A204.1 (cell line): ENCODE measurements around the gene ST6GALNAC4.
"Not testable (repeated sequence)": the region's sequence is repeated elsewhere in the genome, so short reads cannot be mapped to it uniquely, and the experiment has no call there.

Experiments
- FAIRE-seq: peaks from 2 replicates; lab custom pipeline; 2012; peaks lifted over from hg19 to GRCh38; lab: Jason Lieb, UNC

ST6GALNAC4 gene

DNA sequence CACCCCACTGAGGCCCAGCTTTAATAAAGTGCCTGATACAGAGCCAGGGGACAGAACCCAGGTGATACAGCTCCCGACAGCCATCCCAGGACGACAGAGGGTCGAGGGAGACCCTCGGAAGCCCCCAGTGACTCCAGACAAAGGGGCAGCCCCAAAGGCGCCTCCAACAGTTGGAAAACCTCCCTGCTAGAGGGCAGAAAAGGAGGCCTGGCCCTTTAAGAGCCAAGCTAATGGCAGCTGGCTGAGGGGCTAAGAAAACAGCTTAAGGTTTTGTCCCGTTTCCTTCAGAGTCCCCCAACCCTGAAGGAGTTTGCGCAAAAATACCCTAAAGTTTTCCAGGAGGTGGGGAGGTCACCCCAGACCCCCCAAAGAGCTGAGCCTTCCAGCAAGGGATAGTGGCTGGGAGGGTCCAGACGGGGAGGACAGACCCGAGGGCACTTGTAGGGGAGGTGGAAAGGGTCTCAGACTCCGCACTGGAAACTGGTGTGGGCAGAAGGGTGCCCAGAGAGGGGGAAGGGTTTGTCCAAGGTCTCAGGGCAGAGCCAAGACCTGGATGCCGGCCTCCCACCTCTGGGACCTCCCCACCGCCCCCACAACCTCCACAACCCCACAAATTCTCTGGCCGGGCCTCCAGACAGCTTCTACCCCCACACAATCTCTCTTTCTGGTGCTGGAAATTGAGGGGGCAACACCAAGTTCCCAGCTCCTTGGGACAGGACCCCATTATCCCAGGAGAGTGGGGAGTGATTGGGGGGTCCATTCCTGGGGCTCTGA, 31.1 kb downstream of the ST6GALNAC4 start:
- no peak for FAIRE-seq

DNA sequence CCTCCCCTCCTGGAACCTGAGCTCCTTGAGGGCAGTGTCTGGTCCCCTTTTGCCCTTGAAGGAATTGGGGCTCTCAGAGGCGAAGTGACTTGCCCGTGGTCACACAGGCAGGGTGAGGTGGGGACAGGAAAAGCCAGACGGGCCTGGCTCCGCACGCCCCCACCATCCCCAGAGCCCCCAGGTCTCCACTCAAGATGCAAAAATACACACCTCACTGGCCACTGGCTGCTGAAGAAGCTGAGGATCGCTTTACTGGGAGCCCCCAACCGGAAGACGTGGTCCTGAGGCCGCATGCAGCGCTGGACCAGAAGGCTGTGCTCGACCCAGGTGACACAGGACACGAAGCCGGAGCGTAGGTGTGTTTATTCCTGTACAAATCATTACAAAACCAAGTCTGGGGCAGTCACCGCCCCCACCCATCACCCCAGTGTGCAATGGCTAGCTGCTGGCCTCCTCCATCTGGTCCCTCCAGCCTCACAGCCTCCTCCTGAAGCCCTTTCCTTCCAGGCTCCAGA, 31.8 kb downstream of the ST6GALNAC4 start:
- no peak for FAIRE-seq

DNA sequence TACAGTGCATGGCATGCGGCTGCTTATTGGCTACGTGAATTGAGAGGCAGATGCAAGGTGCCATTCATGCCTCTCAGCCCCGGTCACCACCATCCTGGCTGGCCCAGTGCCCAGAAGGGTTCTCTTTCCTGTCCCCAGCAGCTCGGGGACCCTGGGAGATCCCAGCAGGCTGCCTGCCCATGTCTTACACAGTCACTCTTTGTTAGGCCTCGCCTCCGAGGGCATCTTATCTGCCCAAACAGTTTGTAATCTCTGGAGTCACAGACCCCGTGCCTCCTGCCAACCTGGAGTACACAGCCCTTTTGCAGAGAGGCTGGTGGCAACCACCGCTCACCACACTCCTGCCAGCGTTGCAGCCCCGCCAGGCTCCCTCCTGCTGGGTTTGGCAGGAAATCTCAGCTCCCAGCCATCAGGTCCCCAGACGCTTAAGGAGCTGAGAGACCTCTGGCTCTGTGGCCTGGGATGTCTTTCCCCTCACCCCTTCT, 32.4 kb downstream of the ST6GALNAC4 start:
- FAIRE-seq = no peak

DNA sequence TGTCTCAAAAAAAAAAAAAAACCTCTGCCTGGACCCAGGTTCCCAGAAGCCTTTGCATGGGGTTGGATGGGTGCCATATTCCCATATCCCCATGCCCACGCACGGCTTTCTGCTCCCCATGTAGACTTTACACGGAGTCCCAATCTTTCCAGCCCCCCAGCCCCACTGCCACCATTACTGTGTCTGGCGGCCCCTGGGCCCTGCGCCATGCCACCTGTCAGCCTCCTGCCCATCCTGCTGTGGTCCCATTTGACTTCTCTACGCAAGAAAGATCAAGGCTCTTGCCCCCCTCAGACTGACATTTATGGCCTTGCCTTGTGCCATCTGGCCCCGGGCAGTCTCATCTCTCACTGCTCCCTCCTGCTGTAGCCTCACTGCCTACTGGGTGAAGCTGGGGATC, 32.9 kb downstream of the ST6GALNAC4 start:
- no peak for FAIRE-seq

DNA sequence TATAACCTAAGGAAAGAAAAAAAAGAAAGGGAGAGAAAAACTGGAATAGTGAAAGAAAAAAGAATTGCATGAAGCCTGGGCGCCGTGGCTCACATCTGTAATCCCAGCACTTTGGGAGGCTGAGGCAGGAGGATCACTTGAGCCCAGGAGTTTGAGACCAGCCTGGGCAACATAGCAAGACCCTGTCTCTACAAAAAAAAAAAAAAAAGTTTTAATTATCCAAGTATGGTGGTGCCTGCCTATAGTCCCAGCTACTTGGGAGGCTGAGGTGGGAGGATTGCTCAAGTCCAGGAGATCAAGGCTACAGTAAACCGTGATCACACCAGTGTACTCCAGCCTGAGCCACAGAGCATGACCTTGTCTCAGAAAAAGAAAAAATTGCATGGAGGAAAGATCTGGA, 35.1 kb downstream of the ST6GALNAC4 start:
- FAIRE-seq = not testable (repeated sequence)

DNA sequence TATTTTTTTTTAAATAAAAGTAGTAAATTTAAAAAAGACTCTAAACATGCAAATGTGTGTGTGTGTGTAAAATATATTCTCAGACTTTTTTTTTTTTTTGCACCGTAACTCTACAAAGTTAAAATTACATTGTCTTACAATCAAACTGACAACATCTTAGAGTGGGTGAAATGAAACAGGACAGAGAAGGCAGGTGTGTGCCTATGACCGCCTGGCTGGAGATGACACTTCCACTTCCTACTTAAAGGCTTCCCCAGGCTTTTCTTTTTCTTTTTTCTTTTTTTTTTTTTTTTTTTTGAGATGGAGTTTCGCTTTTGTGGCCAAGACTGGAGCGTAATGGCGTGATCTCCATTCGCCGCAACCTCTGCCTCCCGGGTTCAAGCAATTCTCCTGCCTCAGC, 36.7 kb downstream of the ST6GALNAC4 start:
- FAIRE-seq = no peak

DNA sequence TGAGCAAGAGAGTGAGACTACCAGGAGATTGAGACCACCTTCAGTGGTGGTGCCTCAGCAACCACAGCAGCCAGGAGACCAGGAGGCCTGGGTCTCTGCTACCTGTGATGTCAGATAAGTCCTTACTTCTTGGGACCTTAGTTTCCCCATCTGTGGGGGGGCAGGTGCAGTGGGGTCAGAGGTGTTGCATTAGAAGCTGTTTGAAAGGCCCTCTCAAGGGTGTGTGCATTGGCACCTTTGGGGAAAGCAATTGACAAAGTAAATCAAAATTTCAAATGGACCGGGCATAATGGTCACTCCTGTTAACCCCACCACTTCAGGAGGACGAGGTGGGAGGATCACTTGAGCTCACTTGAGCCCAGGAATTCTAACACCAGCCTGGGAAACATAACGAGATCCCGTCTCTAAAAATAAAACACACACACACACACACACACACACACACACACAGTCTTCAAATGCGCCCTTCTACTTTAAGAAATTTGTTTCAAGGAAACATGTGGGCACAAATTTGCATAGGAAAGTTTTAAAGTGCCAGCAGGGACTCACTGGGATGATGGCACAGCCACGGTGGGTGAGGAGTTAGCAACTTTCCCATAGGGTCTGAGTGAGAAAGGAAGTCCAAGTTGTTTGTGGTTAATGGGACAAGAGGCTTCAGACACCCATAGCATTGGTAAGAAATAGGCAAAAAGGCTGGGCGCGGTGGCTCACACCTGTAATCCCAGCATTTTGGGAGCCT, 38.0 kb downstream of the ST6GALNAC4 start:
- FAIRE-seq = no peak

DNA sequence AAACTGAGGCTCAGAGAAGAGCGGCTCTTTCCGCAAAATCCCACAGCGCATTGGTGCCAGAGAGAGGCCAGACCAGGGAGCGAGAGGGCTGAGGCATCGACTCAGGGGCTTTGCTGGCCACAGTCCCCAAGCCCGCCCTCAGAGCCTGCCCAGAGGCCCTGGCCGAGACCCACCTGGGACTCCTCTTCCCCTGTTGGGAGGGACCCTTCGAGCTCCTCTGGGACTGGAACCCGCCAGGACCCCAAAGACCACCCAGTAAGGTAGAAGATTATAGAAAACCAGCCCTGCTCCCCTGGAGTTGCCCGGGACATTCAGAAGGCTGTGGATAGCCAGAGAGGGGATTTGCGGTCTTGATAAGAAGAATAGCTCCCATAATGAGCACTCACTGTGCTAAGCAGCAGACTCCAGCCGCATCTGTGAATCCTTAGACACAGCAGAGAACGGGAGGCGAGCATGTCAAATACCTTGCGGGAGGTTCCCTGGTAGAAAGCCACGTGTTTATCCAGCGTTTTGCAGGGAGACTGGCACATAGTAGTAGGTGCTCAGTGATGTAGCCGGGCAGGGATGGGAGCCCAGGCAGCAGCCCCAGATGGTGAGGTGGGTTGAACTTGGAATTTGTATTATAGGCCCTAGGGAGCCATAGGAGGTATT, 38.7 kb downstream of the ST6GALNAC4 start:
- FAIRE-seq = no peak

DNA sequence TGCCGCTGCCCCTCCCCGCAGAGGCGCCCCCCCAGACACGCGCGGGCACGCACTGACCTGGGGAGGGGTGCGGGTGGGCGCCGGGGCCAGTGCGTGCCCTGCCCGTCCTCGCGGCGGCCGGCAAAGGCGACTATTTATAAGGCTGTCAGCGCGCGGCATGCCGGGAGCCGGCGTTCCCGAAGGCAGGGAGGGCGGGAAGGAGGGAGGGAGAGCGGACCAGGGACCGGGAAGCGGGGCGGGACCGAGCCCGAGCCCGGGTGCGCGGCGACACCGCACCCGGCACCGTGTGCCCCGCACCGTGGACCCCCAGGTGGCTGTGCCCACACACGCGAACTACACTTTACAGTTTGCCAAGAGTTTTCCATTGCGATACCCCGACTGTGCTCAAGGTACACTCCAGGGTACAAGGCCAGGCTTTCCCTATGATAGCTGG, 39.3 kb downstream of the ST6GALNAC4 start, which contains the start of gene AK1:
TSS of gene AK1 (minus strand) at position 110 of the 433 bp plus-strand sequence. CDS start 3,058 bp downstream, outside the sequence.
- no peak for FAIRE-seq

DNA sequence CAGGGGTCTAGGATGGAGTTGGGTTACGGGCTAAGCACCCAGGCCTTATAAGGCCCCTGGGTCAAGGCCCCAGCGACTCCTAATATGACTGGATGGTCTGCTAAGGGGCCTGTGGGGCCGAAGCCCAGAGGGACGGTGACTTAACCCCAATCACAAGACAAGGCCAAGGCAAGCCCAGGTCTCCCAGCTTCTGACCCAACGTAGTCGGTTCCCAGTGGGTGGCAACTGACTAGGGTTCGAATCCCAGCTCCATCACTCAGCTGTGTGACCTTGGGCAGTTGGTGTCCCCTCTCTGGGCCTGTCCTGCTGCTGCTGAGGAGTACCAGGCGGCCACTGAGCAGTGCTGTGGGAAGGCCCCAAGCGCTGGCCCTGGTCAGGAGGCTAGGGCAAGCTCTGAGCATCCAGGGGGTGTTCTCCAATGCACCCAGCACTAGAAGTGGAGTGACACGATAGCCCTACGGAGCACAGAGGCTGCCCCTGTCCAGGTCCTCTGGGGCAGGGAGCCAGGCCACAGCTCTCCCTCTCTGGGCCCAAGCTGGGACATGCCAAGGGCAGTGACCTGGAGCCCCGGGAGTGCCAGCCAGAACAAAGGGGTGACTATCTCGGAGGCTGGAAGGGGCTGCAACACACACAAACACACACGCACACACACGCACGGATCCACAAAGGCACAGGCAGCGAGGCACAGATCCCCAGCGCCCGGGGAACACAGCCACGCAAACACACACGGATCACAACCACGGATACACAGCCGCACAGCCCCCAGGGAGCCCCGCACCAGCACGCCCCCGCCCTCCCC, 39.9 kb downstream of the ST6GALNAC4 start:
- no peak for FAIRE-seq

DNA sequence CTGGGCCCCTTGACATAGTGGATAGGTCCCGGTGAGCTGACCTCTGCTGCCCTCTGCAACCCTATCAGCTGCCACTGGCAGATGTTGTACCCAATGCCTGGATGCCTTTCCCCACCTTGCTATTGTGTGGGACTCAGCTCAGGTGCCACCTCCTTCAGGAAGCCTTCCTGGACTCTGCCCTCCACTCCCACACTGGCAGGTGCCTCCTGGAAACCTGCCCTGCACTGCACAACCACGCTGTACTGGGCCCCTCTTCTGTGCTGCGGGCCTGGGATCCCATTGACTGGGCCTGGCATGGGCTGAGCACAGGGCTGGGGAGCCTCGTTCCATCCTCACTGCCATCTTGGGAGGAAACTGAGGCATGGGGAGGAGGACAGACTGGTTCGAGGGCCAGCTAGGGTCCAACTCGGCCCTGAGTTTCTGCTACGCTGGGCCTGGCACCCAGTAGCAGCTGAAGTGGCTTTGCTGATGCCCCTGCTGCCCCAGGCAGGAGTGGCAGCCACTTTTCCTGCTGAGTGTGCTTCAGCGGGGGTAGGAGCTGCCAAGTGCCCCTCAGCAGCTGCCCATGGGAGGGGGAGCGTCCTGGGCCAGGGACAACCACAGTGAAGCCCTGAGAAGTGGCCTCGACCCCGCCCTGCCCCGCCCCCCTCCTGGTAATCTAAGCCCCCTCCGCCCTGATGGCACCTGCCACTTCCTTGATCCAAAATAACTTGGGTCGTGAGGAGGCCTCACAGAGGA, 40.6 kb downstream of the ST6GALNAC4 start:
- no peak for FAIRE-seq

DNA sequence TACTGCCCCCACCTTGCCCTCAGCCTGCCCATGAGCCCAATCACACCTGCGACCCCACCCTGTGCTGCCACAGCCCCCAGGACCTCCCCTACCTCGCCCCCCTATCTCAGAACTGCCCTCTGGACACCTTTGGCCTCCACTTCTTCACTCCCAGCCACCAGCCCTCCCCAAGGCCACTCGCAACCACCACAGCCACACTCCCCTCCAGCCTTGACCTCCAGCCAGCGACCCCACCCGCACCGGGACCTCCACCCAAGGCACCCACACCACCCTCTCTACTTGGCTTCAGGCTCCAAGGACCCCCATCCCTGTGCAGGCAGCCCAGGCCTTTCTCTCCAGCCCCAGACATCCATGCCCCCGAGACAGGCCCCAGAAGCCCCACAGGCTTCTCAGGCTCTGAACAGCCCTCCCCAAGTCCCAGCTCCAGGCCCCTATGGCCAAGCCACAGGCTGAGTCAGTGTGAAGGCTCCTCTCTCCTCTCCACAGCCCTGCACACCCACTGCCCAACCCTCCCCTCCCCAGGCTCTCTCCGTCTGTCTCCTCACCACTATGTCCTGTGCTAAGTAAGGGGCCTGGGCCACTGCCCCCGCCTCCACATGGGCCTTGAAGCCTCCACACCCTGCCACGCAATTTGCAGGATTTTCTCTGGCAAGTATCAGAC, 41.4 kb downstream of the ST6GALNAC4 start:
- no peak for FAIRE-seq

DNA sequence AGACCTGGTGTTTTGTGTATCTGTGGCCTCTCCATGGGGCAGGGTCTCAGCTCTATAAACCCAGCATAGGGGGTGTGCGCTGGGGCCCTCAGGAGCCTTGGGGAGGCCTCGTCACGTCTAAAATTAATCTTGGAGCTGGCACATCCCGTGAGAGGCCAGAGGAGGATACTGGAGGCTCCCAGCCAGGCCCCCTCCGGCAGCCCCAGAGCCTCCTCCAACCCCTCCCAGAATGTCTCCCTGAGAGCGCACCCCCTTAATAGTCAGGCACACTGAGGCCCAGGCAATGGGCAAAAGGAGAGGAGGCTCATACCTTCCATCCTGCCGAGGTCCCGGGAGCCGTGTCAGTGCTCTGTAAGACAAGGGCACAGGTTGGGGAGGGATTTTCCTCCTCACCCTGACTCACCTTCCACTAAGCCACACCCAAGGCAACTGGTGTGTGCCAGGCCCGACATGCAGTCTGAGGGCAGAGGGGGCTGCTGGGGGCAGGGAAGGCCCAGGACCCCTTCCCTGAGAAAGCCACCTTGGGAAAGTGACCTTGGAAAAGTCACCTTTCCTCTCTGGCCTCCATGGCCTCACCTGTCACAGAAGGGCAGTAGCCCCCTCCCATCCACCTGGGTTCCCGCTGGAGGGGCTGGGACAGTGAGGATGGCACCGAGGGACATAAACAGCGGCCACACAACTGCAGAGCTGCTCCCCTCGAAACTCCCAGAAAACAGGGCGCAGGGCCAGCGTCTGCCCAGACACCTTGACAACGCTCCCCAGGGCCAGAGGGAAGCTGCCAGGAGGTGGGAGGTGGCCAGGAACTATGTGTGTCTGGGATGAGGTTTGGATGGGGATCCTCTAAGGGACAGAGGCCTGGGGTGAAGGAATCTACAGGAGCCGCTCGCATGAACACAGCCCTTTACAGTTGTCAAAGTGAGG, 42.3 kb downstream of the ST6GALNAC4 start:
- no peak for FAIRE-seq

DNA sequence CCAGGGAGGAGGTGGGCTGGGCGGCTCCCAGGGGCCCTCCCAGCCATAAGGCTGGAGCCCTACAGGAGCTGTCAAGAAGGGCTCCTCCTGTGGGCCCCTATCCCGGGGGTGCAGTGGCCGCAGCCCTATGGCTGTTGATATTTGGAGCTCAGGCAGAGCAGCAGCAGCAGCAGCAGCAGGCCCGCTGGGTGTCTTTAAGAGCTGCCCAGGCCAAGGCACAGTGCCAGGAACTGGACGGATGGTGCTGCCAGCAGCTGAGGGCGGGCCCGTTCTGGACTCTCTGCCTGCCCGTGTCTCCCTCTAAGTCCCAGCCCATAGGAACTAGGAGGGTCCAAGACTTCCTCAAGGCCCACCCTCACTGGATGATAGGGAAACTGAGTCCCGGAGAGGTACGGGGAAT, 43.0 kb downstream of the ST6GALNAC4 start:
- no peak for FAIRE-seq

DNA sequence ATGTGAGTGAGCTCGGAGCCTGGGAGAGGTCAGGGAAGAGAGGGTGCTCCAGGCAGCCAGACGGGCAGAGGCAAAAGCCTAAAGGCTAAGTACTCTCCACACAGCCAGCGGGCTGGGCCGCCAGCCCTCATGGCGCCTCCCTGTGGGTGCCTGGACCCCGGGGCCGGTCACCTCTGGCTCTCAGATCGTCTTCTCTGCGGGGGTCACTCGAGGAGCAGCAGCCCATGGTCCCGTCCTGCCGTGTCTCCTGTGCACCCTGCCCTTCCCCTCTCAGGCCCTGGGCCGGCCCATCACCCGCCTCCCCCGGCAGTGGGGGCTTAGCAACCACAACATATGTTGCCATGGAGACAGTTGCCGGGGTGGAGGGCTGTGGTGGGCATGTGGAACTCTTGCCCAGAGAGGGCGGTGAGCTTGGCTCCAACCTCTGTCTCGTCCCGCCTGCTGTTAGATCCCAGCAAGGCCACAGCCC, 43.6 kb downstream of the ST6GALNAC4 start:
- no peak for FAIRE-seq

DNA sequence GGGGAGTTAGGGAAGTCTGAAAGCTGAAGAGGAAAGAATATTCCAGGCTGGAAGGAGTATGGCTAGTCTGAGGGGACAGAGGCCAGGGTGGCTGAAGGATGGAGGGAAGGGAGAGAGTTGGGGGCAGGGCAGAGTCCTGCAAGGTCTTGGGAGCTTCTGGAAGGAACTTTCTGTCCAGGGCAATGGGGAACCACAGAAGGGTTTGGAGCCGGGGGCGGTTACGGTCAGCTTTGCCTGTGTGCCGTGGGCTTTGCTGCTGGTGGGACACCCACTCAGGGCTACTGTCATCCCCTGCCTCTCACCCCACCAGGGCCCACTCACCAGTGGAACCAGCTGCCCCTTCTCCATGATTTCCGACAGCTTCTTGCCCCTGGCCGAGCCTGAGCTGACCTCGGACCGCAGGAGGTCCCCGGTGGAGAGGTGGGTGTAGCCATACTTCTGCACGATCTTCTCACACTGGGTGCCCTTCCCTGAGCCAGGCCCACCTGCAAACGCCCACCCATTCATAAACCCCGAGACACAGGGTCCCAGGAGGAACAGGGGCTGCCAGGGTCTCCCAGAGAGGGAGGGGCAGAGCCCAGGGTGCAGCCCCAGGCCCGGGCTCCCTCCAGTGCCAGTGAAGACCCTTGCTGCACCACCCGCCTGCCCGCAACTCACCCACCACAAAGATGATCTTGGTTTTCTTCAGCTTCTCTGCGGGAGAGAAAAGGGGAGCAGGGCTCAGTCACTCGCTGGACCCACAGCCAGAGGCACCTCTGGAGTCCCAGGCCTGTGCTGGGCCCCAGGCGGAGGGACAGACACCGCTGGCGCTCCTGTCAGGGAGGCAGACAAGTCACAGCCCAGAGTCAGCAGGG, 44.2 kb downstream of the ST6GALNAC4 start:
- no peak for FAIRE-seq

DNA sequence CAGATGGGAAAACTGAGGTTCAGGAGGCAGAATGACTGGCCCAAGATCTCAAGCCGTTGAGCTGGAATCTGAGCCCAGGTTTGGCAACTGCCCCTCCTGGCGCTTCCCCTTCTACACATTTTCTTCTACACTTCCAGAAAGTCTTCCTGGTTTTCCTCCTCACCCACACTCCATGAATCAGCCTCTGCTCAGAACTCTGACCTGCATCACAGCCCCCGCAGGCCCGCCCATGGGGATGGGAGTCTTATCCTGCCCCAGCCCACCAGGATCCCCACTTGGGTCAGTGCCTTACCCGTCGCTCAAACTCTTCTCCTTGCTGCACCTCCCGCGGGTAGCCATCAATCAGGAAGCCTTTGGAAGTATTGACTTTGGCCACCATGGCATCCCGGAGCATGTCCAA, 45.3 kb downstream of the ST6GALNAC4 start:
- no peak for FAIRE-seq

DNA sequence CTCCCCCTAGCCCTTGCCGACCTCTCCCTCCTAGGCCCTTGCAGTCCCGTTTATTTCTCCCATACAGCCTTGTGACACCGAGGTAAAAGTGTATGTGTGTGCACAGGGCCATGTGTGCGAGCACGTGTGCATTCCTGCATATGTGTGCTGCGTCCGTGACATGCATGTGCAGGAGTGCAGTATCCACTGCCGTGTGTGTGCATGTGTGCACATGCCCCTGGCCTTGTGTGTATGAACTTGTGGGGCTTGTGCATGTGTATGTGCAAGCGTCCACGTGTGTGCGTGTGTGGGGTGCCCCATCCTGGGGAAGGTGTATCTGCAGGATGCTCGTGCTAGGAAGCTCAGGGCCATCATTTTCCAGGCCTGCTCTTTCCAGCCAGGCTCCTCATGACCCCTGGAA, 46.0 kb downstream of the ST6GALNAC4 start:
- no peak for FAIRE-seq
